ENCODE data around the gene ZNF211.

DNA sequence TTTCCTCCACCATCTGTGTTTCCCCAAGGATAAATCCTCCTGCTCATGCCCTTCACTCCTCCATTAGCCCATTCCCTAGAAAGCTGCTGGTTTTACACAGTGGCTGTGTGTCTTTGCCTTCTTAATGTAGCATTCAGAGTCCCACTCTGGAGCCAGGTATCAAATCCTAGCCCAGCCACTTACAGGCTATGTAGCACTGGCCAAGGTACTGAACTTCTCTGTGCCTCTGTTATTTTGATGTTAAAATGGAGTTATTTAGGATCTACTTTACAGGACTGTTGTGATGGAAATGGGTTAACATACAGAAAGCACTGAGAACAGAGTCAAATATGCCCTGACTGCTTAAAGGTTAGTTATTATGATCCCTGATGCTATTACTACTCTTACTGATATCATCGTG is 34.3 kb downstream of the ZNF211 start:
- TF ChIP-seq, protein P1, sequence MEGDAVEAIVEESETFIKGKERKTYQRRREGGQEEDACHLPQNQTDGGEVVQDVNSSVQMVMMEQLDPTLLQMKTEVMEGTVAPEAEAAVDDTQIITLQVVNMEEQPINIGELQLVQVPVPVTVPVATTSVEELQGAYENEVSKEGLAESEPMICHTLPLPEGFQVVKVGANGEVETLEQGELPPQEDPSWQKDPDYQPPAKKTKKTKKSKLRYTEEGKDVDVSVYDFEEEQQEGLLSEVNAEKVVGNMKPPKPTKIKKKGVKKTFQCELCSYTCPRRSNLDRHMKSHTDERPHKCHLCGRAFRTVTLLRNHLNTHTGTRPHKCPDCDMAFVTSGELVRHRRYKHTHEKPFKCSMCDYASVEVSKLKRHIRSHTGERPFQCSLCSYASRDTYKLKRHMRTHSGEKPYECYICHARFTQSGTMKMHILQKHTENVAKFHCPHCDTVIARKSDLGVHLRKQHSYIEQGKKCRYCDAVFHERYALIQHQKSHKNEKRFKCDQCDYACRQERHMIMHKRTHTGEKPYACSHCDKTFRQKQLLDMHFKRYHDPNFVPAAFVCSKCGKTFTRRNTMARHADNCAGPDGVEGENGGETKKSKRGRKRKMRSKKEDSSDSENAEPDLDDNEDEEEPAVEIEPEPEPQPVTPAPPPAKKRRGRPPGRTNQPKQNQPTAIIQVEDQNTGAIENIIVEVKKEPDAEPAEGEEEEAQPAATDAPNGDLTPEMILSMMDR (IDR thresholded peaks at IDR 0.05; ENCODE audit: low read depth, low read length): no peak
- no peak for TF ChIP-seq EZH2phosphoT487 (IDR thresholded peaks at IDR 0.05; ENCODE audit: low read depth)
